Glutamatergic neuron (in vitro differentiated cells): ENCODE results near the gene KMT2B. TPM values are rescaled to one million over a fixed set of nuclear protein-coding genes. Genes with fewer than 3 reads are reported as not detected.

Source experiments
- DNase-seq: peaks from one replicate; pipeline ENCODE4 v3.0.0; 2022
- H3K27ac Mint-ChIP-seq: one replicate; pipeline ENCODE4 v1.8.0; 2020; ENCODE audit warnings: mild to moderate bottlenecking, mixed read lengths, inconsistent platforms; ENCODE audit not compliant: unreplicated experiment
- H3K27me3 Mint-ChIP-seq: one replicate; pipeline ENCODE4 v1.8.0; 2020; ENCODE audit warnings: mild to moderate bottlenecking, moderate library complexity, mixed read lengths, inconsistent platforms; ENCODE audit not compliant: unreplicated experiment
- H3K36me3 Mint-ChIP-seq: one replicate; pipeline ENCODE4 v1.8.0; 2020; ENCODE audit warnings: mild to moderate bottlenecking, mixed read lengths, inconsistent platforms; ENCODE audit not compliant: unreplicated experiment
- H3K4me1 Mint-ChIP-seq: one replicate; pipeline ENCODE4 v1.8.0; 2020; ENCODE audit warnings: mild to moderate bottlenecking, low read depth, mixed read lengths, inconsistent platforms; ENCODE audit not compliant: unreplicated experiment
- H3K4me3 Mint-ChIP-seq: one replicate; pipeline ENCODE4 v1.8.0; 2020; ENCODE audit warnings: mild to moderate bottlenecking, mixed read lengths, inconsistent platforms; ENCODE audit not compliant: unreplicated experiment
- H3K9me3 Mint-ChIP-seq: one replicate; pipeline ENCODE4 v1.8.0; 2020; ENCODE audit warnings: mild to moderate bottlenecking, moderate library complexity, mixed read lengths, inconsistent platforms; ENCODE audit not compliant: unreplicated experiment
- total RNA-seq: library from RNA; stranded (reverse); fragmentation: NEBNext Ultra II Directional; extraction: Animal tissue kit (Norgen Biotek cat#: 25700); gene quantifications from one replicate; pipeline ENCODE4 v1.2.1, GENCODE V29; 2021; ENCODE audit not compliant: unreplicated experiment
- TF ChIP-seq, protein P1 (sequence below): fragments of 200-600 bp; sonication (generic); IDR thresholded peaks from one replicate; pipeline ENCODE4 v1.5.0; 2021; ENCODE audit not compliant: partially characterized antibody, unreplicated experiment

Gene KMT2B
- total RNA-seq, 1 donor from 2014 or later: 60.8 TPM

DNA sequence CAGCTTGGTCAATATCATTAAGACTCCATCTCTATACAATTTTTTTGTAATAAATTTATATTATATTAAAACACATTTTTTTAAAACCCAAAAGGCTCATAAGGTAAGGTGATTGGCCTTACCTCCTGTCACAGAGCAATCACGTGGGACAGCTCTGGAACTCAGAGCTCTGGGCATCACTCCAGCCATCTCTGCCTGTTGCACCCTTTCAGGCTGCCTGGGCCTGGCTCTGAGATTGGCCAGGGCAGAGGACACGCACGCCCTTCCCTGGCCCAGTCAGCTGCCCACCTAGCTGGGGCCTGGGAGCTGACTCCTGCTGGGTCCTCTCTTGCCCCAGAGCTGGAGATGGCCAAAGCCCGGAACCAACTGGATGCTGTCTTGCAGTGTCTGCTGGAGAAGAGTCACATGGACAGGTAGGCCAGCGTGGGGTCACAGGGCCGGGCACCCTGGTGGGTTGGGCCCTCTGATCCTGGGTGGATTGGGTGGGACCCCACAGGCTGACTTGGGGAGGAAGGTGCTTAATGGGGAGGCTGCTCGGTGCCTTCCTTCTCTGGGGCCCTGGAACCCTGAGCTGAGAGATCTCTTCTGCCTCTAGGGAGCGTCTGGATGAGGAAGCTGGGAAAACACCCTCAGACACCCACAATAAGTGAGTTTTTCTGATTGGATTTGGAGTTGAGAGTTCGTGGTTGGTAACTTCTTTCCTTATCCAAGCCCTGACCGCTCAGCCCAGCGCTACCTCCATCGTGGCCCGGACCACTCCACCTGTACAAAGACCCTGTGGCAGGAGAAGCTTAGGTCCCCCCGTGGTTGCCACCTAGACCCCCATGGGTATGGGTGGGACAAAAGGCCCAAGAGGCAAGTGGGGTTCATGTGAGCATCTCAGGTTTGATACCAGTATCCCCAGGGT, 34.3 kb downstream of the KMT2B start:
- no peaks in the 10 kb centered on the region for H3K36me3 Mint-ChIP-seq
- H3K4me3 Mint-ChIP-seq: no peak overlapping the region
- TF ChIP-seq, protein P1, sequence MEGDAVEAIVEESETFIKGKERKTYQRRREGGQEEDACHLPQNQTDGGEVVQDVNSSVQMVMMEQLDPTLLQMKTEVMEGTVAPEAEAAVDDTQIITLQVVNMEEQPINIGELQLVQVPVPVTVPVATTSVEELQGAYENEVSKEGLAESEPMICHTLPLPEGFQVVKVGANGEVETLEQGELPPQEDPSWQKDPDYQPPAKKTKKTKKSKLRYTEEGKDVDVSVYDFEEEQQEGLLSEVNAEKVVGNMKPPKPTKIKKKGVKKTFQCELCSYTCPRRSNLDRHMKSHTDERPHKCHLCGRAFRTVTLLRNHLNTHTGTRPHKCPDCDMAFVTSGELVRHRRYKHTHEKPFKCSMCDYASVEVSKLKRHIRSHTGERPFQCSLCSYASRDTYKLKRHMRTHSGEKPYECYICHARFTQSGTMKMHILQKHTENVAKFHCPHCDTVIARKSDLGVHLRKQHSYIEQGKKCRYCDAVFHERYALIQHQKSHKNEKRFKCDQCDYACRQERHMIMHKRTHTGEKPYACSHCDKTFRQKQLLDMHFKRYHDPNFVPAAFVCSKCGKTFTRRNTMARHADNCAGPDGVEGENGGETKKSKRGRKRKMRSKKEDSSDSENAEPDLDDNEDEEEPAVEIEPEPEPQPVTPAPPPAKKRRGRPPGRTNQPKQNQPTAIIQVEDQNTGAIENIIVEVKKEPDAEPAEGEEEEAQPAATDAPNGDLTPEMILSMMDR: no peak

DNA sequence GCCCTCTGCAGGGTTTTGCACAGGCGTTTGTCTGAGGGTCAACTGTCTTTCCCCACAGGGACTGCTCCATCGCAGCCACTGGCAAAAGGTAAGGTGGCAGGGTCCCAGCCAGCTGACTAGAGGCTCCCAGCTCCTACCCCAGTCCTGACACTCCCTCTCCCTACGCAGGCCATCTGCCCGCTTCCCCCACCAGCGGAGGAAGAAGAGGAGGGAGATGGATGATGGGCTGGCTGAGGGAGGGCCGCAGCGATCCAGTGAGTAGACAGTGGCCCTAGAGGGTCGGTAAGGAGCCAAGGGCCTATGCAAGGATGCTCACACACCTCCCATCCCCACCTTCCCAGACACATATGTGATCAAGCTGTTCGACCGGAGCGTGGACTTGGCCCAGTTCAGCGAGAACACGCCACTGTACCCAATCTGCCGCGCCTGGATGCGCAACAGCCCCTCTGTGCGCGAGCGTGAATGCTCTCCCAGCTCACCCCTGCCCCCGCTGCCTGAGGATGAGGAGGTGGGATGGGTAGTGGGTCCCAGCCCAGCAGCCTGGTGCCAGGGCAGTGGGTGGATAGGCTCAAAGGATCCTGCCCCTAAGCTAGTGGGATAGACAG, 35.0 kb downstream of the KMT2B start:
- Mint-ChIP-seq H3K4me1 (peaks cover 16% of the 10 kb centered on the region), H3K27ac (no peak overlapping the region), H3K4me3 (no peak overlapping the region), H3K27me3 (peaks cover 21% of the 10 kb centered on the region), H3K36me3 (no peaks in the 10 kb centered on the region), H3K9me3 (peaks cover 12% of the 10 kb centered on the region)
- TF ChIP-seq, protein P1: no peak
- DNase-seq: no peak

More for the DNA sequence above, 34.3 kb downstream of the KMT2B start:
- peaks cover 11% of the 10 kb centered on the region for H3K9me3 Mint-ChIP-seq
- H3K27ac Mint-ChIP-seq: no peak overlapping the region
- H3K27me3 Mint-ChIP-seq: peaks cover 21% of the 10 kb centered on the region
- H3K4me1 Mint-ChIP-seq: peaks cover 18% of the 10 kb centered on the region
- no peak for DNase-seq

DNA sequence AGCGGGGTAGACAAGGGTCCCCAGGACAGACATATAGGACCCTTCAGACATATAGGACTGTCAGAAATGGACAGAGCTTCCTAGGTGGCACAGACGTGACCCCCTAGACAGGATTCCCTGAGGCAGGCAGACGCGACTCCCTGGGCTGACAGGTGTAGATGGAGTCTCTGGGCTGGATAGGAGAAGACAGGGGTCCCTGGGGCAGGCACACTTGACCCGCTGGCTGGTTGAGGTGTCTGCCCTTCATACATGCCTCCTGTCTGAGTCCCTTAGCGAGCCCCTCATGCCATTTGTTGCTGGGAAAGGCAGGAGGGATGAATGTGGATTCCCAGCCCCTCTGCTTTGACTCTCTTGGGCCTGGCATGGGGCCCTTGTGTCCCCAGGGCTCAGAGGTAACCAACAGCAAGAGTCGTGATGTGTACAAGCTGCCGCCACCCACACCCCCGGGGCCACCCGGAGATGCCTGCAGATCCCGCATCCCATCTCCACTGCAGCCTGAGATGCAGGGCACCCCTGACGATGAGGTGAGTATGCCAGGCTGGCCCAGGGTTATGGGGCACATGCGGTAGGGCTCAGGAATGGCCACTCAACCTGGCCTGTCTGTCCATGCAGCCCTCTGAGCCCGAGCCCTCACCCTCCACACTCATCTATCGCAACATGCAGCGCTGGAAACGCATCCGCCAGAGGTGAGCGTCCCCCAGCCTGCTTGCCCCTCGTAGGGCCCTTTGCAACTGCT, 36.0 kb downstream of the KMT2B start:
- peaks cover 15% of the 10 kb centered on the region for H3K4me1 Mint-ChIP-seq
- no peak overlapping the region for H3K4me3 Mint-ChIP-seq
- TF ChIP-seq, protein P1: no peak
- peaks cover 16% of the 10 kb centered on the region for H3K9me3 Mint-ChIP-seq
- H3K36me3 Mint-ChIP-seq: no peaks in the 10 kb centered on the region
- H3K27me3 Mint-ChIP-seq: peaks cover 21% of the 10 kb centered on the region
- DNase-seq: no peak
- H3K27ac Mint-ChIP-seq: no peak overlapping the region

DNA sequence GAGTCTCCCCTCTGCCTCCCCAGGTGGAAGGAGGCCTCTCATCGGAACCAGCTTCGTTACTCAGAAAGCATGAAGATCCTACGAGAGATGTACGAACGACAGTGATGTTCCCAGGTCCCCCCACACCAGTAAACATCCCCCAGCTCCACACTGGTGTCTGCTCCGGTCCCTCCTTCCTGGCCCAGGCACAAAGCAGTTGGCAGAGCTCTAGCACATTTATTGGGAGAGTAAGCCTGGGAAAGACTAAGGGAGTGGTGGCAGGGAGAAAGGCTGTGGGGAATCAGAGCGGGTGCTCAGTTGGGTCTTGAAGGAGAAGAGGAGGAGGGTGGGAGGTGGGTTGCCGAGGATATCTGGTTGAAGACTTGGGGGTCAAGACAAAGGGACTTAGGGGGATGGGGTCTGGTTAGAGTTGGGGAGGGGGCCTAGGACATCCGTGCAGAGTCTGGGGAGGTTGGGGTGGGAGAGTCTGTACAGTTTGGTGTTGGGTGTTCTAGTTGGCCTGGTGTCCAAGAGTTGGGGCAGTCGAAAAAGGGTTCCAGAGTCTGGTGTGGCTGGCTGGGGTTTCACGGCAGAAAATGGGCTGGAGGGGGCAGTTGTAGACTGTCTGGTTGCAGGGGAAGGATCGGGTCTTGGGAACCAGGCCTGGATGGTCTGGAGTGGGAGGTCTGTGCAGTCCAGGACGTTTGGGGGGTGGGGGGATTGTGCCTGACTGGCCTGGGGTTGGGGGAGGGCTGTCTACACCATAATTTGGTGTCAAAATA, 36.7 kb downstream of the KMT2B start:
- Mint-ChIP-seq H3K4me3 (peak overlapping the region; percentile 70), H3K4me1 (peaks cover 14% of the 10 kb centered on the region), H3K9me3 (peaks cover 13% of the 10 kb centered on the region), H3K36me3 (no peaks in the 10 kb centered on the region), H3K27ac (peak overlapping the region; percentile 23), H3K27me3 (peaks cover 21% of the 10 kb centered on the region)
- no peak for DNase-seq
- TF ChIP-seq, protein P1: no peak
